HepG2 (cell line): Measurements from ENCODE around the gene DPEP1. TPM values are rescaled to one million over a fixed set of nuclear protein-coding genes. Genes with fewer than 3 reads are reported as not detected.

ENCODE experiments used
- E2F5 ChIP-seq: sonication (generic); formaldehyde crosslinking; conservative IDR thresholded peaks from 2 replicates; pipeline ENCODE4 v1.4.0; 2020; ENCODE audit warnings: missing genetic modification reagents
- ETV5 ChIP-seq: IDR thresholded peaks from 2 replicates; pipeline ENCODE4 v1.6.1; 2018; ENCODE audit warnings: missing biosample characterization, missing genetic modification reagents, inconsistent platforms, borderline replicate concordance
- HMGXB3 ChIP-seq: sonication (generic); formaldehyde crosslinking; IDR thresholded peaks from 2 replicates; pipeline ENCODE4 v1.4.0; 2020; ENCODE audit warnings: missing genetic modification reagents, borderline replicate concordance
- ISL2 ChIP-seq: sonication (generic); formaldehyde crosslinking; IDR thresholded peaks from 2 replicates; pipeline ENCODE4 v1.5.0; 2020; ENCODE audit warnings: missing genetic modification reagents
- JARID2 ChIP-seq: sonication (generic); formaldehyde crosslinking; IDR thresholded peaks from 2 replicates; pipeline ENCODE4 v1.8.1; 2023; ENCODE audit warnings: missing genetic modification reagents, inconsistent platforms; ENCODE audit not compliant: insufficient replicate concordance
- KDM5A ChIP-seq: fragments of 200-600 bp; sonication (generic); IDR thresholded peaks from 2 replicates; pipeline ENCODE4 v1.7.0; 2018; ENCODE audit warnings: antibody characterized with exemption, mild to moderate bottlenecking, low read length, borderline replicate concordance
- NR2F6 ChIP-seq, 2 experiments: IDR thresholded peaks; 2 replicates each; pipeline ENCODE4 v1.6.1; 2016; ENCODE audit warnings: antibody characterized with exemption in 1 of 2, mild to moderate bottlenecking in 1 of 2
- PHF8 ChIP-seq: sonication (generic); formaldehyde crosslinking; IDR thresholded peaks from 2 replicates; pipeline ENCODE4 v1.5.0; 2020; ENCODE audit warnings: missing genetic modification reagents
- SP140L ChIP-seq: sonication (generic); formaldehyde crosslinking; IDR thresholded peaks from 2 replicates; pipeline ENCODE4 v1.4.0; 2020; ENCODE audit warnings: missing genetic modification reagents, borderline replicate concordance
- ZBTB4 ChIP-seq: sonication (generic); formaldehyde crosslinking; IDR thresholded peaks from 2 replicates; pipeline ENCODE4 v1.4.0; 2020; ENCODE audit warnings: missing genetic modification reagents, mild to moderate bottlenecking, borderline replicate concordance
- ZFX ChIP-seq: sonication (generic); formaldehyde crosslinking; IDR thresholded peaks from 2 replicates; pipeline ENCODE4 v1.4.0; 2020; ENCODE audit warnings: mild to moderate bottlenecking, low read depth, missing genetic modification reagents, moderate library complexity
- ZFY ChIP-seq: sonication (generic); formaldehyde crosslinking; IDR thresholded peaks from 2 replicates; pipeline ENCODE4 v1.4.0; 2020; ENCODE audit warnings: missing genetic modification reagents
- ZNF10 ChIP-seq: sonication (generic); formaldehyde crosslinking; IDR thresholded peaks from 2 replicates; pipeline ENCODE4 v1.4.0; 2020; ENCODE audit warnings: mild to moderate bottlenecking, low read depth, missing genetic modification reagents, borderline replicate concordance
- ZNF326 ChIP-seq: sonication (generic); formaldehyde crosslinking; IDR thresholded peaks from 2 replicates; pipeline ENCODE4 v1.4.0; 2020; ENCODE audit warnings: missing genetic modification reagents, borderline replicate concordance
- ZNF546 ChIP-seq: sonication (generic); formaldehyde crosslinking; conservative IDR thresholded peaks from 2 replicates; pipeline ENCODE4 v1.8.1; 2023; ENCODE audit warnings: mild to moderate bottlenecking, missing genetic modification reagents
- ZNF644 ChIP-seq: IDR thresholded peaks from 2 replicates; pipeline ENCODE4 v1.6.1; 2016; ENCODE audit warnings: low read depth
- ZNF704 ChIP-seq: sonication (generic); formaldehyde crosslinking; IDR thresholded peaks from 2 replicates; pipeline ENCODE4 v1.8.1; 2023; ENCODE audit warnings: mild to moderate bottlenecking, inconsistent platforms, moderate library complexity, missing genetic modification reagents, borderline replicate concordance
- ZSCAN9 ChIP-seq: IDR thresholded peaks from 2 replicates; pipeline ENCODE4 v1.6.1; 2016; ENCODE audit warnings: borderline replicate concordance
- polyA plus RNA-seq, 8 experiments: library from polyadenylated mRNA; depleted of rRNA in 3 of 8; stranded (reverse) in 7 of 8; unstranded in 1 of 8; fragments of >200 nt; fragmentation: Illumina TruSeq in 4 of 8; extraction: Trizol in 4 of 8; gene quantifications; 2 replicates each; pipeline versions ENCODE4 v1.2.1 to v1.2.3, GENCODE V29; 2011 to 2016; ENCODE audit warnings: low read depth in 4 of 8, missing spikeins in 1 of 8, mixed read lengths in 1 of 8; ENCODE audit not compliant: insufficient read depth in 1 of 8
- total RNA-seq, 5 experiments: library from RNA; depleted of rRNA; stranded (reverse); fragments of >200 nt; fragmentation: Illumina TruSeq; extraction: Trizol; gene quantifications; 2 replicates each; pipeline ENCODE4 v1.2.3, GENCODE V29; 2016; ENCODE audit warnings: low read depth in 1 of 5

The DPEP1 gene
- total and polyA plus RNA-seq, 2 of the 13 experiments (the other 11 are each of a cell fraction or from before 2014, with no cell fraction given), result 37.6 to 52.2 TPM

DNA sequence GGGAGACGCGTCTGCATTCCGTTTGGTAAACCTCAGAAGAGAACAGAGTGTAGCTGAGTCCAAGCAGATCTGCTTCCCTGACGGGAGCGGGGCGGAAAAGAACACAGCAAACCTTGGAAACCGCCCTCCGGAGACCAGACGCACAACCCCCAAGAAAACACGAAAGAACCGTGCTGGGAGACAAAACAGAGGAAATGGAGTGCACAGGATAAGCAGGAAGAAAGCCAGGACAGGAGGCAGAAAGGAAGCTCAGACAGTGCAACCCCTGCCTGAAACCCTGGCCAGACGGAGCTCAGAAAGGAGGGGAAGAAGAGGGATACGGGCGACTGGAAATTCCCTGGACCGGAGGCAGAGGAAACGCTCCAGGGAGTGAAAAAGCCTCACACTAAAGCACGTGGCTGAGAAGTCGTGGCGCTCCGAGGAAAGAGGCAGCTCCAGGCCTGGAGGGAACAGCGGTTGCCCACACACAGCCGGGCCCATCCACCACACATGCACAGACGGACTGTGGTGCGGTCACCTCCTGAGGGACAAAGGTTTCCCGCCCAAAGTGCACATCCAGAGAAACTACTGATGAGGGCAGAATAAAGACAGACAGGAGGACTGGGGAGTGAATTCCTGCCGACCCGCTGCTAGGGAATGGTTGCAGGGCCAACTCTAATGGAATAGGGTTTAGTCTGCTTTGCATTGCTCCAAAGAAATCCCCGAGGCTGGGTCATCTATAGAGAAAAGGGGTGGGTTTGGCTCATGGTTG, 10.2 kb downstream of the DPEP1 start (continued):
- TF ChIP-seq ZBTB4 (CRISPR knock-in tag) (no peak), ZFX (CRISPR knock-in tag) (peak; percentile 74), ISL2 (no peak), ZNF326 (CRISPR knock-in tag) (no peak), ZFY (peak; percentile 49; the same call in 1 of the 2 replicates), NR2F6 (IDR thresholded peaks at IDR 0.05) (no peak), NR2F6 (CRISPR knock-in tag; IDR thresholded peaks at IDR 0.05) (peak; percentile 13; the same call in 1 of the 2 replicates), ETV5 (0 out of 2 replicates have a peak, but pooled peaks have one; percentile 20), KDM5A (no peak), JARID2 (CRISPR knock-in tag) (no peak), E2F5 (CRISPR knock-in tag) (no peak; the same call in 1 of the 2 replicates), SP140L (CRISPR knock-in tag) (no peak), PHF8 (CRISPR knock-in tag) (no peak), ZSCAN9 (CRISPR knock-in tag) (no peak), HMGXB3 (CRISPR knock-in tag) (no peak), ZNF704 (no peak), ZNF644 (CRISPR knock-in tag) (no peak), ZNF10 (CRISPR knock-in tag) (no peak), ZNF546 (CRISPR knock-in tag) (peak; percentile 51; the same call in 1 of the 2 replicates)
